Suprapubic skin (tissue), 4 donors: ENCODE results near the gene MRPL4.

ENCODE experiments used
- EP300 ChIP-seq: sonication (generic); formaldehyde crosslinking; IDR thresholded peaks from one replicate; pipeline ENCODE4 v1.6.1; 2017; ENCODE audit warnings: antibody characterized with exemption
- POLR2A ChIP-seq, 2 donors: fragments of 450-650 bp; IDR thresholded peaks; one replicate each; pipeline ENCODE4 v1.6.1; 2017; ENCODE audit warnings: antibody characterized with exemption in 2 of 2, mild to moderate bottlenecking in 2 of 2, moderate library complexity in 2 of 2
- POLR2AphosphoS5 ChIP-seq, 3 donors: sonication (generic); formaldehyde crosslinking; IDR thresholded peaks; one replicate each; pipeline ENCODE4 v1.6.1; 2017; ENCODE audit warnings: antibody characterized with exemption in 3 of 3
- TF ChIP-seq, protein P1 (sequence below), 2 donors: fragments of 200-600 bp in 1 of 2; fragments of 450-650 bp in 1 of 2; sonication (generic) in 1 of 2; IDR thresholded peaks; one replicate each; pipeline ENCODE4 v1.5.1; 2016 to 2019; ENCODE audit warnings: antibody characterized with exemption in 2 of 2, mild to moderate bottlenecking in 1 of 2, moderate library complexity in 1 of 2

DNA sequence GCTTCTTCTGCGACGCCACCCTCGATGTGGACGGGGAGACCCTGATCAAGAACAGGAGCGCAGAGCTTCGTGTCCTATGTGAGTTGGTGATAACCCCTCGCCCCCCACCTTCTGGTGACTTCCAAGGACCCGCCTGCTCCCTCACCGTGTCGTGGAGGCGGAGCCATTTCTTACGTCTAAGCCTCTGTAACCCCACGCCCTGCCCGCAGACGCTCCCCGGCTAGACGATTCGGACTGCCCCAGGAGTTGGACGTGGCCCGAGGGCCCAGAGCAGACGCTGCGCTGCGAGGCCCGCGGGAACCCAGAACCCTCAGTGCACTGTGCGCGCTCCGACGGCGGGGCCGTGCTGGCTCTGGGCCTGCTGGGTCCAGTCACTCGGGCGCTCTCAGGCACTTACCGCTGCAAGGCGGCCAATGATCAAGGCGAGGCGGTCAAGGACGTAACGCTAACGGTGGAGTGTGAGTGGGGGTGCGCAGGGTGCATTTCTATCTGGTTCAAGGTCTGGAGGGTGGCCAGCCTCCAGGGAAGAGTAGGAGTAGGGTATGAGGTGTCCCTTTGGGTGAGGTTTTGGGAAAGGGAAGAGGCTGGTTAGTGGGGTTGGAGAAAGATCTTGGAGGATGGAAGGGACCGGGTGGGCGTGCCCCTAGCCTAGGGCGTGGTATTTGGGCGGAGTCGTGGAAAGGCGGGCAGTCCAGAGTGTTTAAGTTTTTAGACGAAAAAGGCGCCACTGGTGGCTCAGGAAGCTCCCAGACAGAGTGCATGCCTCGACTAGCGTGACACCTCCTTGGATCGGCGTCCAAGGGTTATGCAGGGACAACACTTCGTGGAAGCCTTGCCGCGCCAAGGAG is 41.0 kb downstream of the MRPL4 start:
- TF ChIP-seq, protein P1, sequence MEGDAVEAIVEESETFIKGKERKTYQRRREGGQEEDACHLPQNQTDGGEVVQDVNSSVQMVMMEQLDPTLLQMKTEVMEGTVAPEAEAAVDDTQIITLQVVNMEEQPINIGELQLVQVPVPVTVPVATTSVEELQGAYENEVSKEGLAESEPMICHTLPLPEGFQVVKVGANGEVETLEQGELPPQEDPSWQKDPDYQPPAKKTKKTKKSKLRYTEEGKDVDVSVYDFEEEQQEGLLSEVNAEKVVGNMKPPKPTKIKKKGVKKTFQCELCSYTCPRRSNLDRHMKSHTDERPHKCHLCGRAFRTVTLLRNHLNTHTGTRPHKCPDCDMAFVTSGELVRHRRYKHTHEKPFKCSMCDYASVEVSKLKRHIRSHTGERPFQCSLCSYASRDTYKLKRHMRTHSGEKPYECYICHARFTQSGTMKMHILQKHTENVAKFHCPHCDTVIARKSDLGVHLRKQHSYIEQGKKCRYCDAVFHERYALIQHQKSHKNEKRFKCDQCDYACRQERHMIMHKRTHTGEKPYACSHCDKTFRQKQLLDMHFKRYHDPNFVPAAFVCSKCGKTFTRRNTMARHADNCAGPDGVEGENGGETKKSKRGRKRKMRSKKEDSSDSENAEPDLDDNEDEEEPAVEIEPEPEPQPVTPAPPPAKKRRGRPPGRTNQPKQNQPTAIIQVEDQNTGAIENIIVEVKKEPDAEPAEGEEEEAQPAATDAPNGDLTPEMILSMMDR (IDR thresholded peaks at IDR 0.05), result no peak
- TF ChIP-seq EP300 (no peak), POLR2A (IDR thresholded peaks at IDR 0.05) (no peak), POLR2AphosphoS5 (IDR thresholded peaks at IDR 0.05) (no peak)
